PC-3 (cell line): ENCODE results near the gene ZSCAN5A. TPM values are rescaled to one million over a fixed set of nuclear protein-coding genes. Genes with fewer than 3 reads are reported as not detected.
"Not testable (repeated sequence)": the region's sequence is repeated elsewhere in the genome, so short reads cannot be mapped to it uniquely, and the experiment has no call there.

Experiments used
- ATAC-seq: fragments of 200-7000 bp; cut with Tn5 transposase; 2 replicates; pipeline ENCODE4 v1.9.1; 2020; ENCODE audit warnings: mild to moderate bottlenecking, moderate library complexity
- BruUV-seq: library from RNA; stranded (reverse); fragments of 400-500 nt; replicated peaks from 2 replicates; lab custom pipeline; 2021; lab: Mats Ljungman, UMichigan
- CTCF ChIA-PET: fragments of 300-600 bp; sonication (Branson Sonifier 250); formaldehyde crosslinking; loops from one replicate; lab custom pipeline; 2022; ENCODE audit warnings: antibody characterized with exemption; lab: Charles Lee
- POLR2A ChIA-PET: fragments of 300-600 bp; sonication (Branson Sonifier 250); formaldehyde crosslinking; loops from one replicate; lab custom pipeline; 2022; ENCODE audit warnings: antibody characterized with exemption; ENCODE audit not compliant: unreplicated experiment; lab: Charles Lee
- DNase-seq: peaks from one replicate; pipeline ENCODE4 v3.0.0-alpha.2; 2015
- H2AFZ ChIP-seq: fragments of 300-600 bp; sonication (generic); 2 replicates; pipeline ENCODE4 v1.6.0; 2016; ENCODE audit warnings: antibody characterized with exemption, low read length
- H3F3A ChIP-seq: fragments of 300-600 bp; sonication (generic); one replicate; pipeline ENCODE4 v1.6.0; 2017; ENCODE audit warnings: antibody characterized with exemption, low read length, control low read depth, mild to moderate bottlenecking; ENCODE audit not compliant: unreplicated experiment
- H3K27ac ChIP-seq: fragments of 300-600 bp; sonication (generic); 2 replicates; pipeline ENCODE4 v1.5.1; 2016; ENCODE audit warnings: mild to moderate bottlenecking, low read length
- H3K27me3 ChIP-seq: fragments of 300-600 bp; sonication (generic); 2 replicates; pipeline ENCODE4 v1.6.1; 2016; ENCODE audit warnings: low read length, mixed read lengths
- H3K36me3 ChIP-seq: fragments of 300-600 bp; sonication (generic); 2 replicates; pipeline ENCODE4 v1.6.1; 2016; ENCODE audit warnings: low read depth, mixed run types, low read length, mixed read lengths
- H3K4me1 ChIP-seq: fragments of 300-600 bp; sonication (generic); 2 replicates; pipeline ENCODE4 v1.5.1; 2016; ENCODE audit warnings: low read length; ENCODE audit not compliant: insufficient read depth
- H3K4me2 ChIP-seq: fragments of 300-600 bp; sonication (generic); 2 replicates; pipeline ENCODE4 v1.6.0; 2016; ENCODE audit warnings: low read length
- H3K4me3 ChIP-seq: fragments of 300-600 bp; sonication (generic); 2 replicates; pipeline ENCODE4 v1.5.1; 2016; ENCODE audit warnings: mild to moderate bottlenecking, low read length, mixed read lengths
- H3K79me2 ChIP-seq: fragments of 300-600 bp; sonication (generic); 2 replicates; pipeline ENCODE4 v1.6.1; 2017; ENCODE audit warnings: low read length, mixed read lengths
- H3K9ac ChIP-seq: fragments of 300-600 bp; sonication (generic); 2 replicates; pipeline ENCODE4 v1.6.0; 2016; ENCODE audit warnings: mild to moderate bottlenecking, low read length
- H3K9me2 ChIP-seq: fragments of 300-600 bp; sonication (generic); replicated peaks from 2 replicates; pipeline ENCODE4 v1.6.1; 2016; ENCODE audit warnings: mixed run types, low read length, mixed read lengths
- H3K9me3 ChIP-seq: fragments of 300-600 bp; sonication (generic); 2 replicates; pipeline ENCODE4 v1.6.1; 2016; ENCODE audit warnings: low read length, mixed read lengths
- H4K20me1 ChIP-seq: fragments of 300-600 bp; sonication (generic); 2 replicates; pipeline ENCODE4 v1.6.1; 2016; ENCODE audit warnings: low read length, mixed read lengths
- CTCF ChIP-seq: fragments of 300-600 bp; sonication (generic); conservative IDR thresholded peaks from 2 replicates; pipeline ENCODE4 v1.5.1; 2017; ENCODE audit warnings: antibody characterized with exemption, low read depth, mild to moderate bottlenecking, low read length
- EZH2 ChIP-seq: fragments of 300-600 bp; sonication (generic); IDR thresholded peaks from one replicate; pipeline ENCODE4 v1.6.1; 2017; ENCODE audit warnings: antibody characterized with exemption, mild to moderate bottlenecking, low read length; ENCODE audit not compliant: unreplicated experiment
- EZH2phosphoT487 ChIP-seq: fragments of 300-600 bp; sonication (generic); IDR thresholded peaks from 2 replicates; pipeline ENCODE4 v1.6.1; 2018; ENCODE audit warnings: mild to moderate bottlenecking, antibody characterized with exemption, low read length, borderline replicate concordance
- intact Hi-C: fragments of 100-400 bp; cut with micrococcal nuclease; formaldehyde crosslinking; loops from 2 replicates; pipeline ENCODE4 v1.9.0; 2023
- total RNA-seq: library from RNA; depleted of rRNA; stranded (reverse); fragments of >200 nt; gene quantifications from 2 replicates; pipeline ENCODE4 v1.2.3, GENCODE V29; 2014

ZSCAN5A gene
- total RNA-seq, 1 experiment from 2014 or later = 23.7 TPM

GRCh38 chr19:56217039-56217949 is 97.3 kb downstream of the ZSCAN5A start:
- H3K9me2 ChIP-seq = no peaks in the 10 kb centered on the region
- no peaks in the 10 kb centered on the region for H3K4me1 ChIP-seq
- no peak overlapping the region for H3K4me3 ChIP-seq
- ATAC-seq = no peak
- no TSS peak for BruUV-seq
- CTCF ChIA-PET = no interaction called here
- H4K20me1 ChIP-seq = no peaks in the 10 kb centered on the region
- no peak overlapping the region for H3K27ac ChIP-seq
- H3K4me2 ChIP-seq = no peak overlapping the region
- no peak overlapping the region for H2AFZ ChIP-seq
- H3K79me2 ChIP-seq = no peaks in the 10 kb centered on the region
- TF ChIP-seq CTCF = no peak
- no peak for TF ChIP-seq EZH2
- no peak for DNase-seq
- H3K9ac ChIP-seq = no peak overlapping the region
- intact Hi-C loops = no loop called here
- POLR2A ChIA-PET = no interaction called here
- H3K9me3 ChIP-seq = no peaks in the 10 kb centered on the region
- no peaks in the 10 kb centered on the region; the same call in 1 of the 2 replicates for H3K36me3 ChIP-seq
- no peaks in the 10 kb centered on the region for H3F3A ChIP-seq
- H3K27me3 ChIP-seq = peaks cover 10% of the 10 kb centered on the region

DNA sequence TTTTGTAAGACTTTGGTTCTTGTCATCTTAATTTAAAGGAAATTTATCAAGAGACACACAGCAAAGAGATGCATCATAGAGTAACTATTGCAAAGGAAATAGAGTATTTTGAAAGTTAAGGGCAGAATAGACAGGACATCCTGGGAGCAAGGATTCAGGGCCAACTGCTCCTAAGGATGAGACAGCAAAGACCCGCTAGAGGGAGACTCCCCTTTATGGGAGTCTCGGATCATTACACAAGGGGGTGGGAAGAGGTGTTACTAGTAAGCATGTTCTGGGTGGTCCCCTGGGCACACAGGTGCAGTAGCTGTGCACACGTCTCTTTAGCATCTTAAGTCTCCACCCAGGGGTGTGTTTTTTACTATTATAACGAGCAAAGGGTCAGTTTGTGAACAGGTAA is 102.9 kb downstream of the ZSCAN5A start:
- intact Hi-C loops = no loop called here
- peaks cover 40% of the 10 kb centered on the region for H3K27me3 ChIP-seq
- H3K9ac ChIP-seq = no peak overlapping the region
- no TSS peak for BruUV-seq
- H3K4me1 ChIP-seq = no peaks in the 10 kb centered on the region
- H3K27ac ChIP-seq = no peak overlapping the region
- H3K4me3 ChIP-seq = no peak overlapping the region
- no peaks in the 10 kb centered on the region for H4K20me1 ChIP-seq
- ChIA-PET POLR2A (no interaction called here), CTCF (no interaction called here)
- TF ChIP-seq CTCF (no peak), EZH2phosphoT487 (no peak), EZH2 (no peak)
- ATAC-seq (no peak), DNase-seq (no peak)
- no peaks in the 10 kb centered on the region for H3K9me2 ChIP-seq
- no peaks in the 10 kb centered on the region for H3K79me2 ChIP-seq
- no peaks in the 10 kb centered on the region for H3K36me3 ChIP-seq
- no peak overlapping the region for H3K4me2 ChIP-seq
- H3K9me3 ChIP-seq = no peaks in the 10 kb centered on the region
- H2AFZ ChIP-seq = no peak overlapping the region
- no peaks in the 10 kb centered on the region for H3F3A ChIP-seq

GRCh38 chr19:56210036-56210435 is 104.6 kb downstream of the ZSCAN5A start:
- H2AFZ ChIP-seq, ATAC-seq, H4K20me1 ChIP-seq, intact Hi-C loops, H3K9me3 ChIP-seq, H3K4me3 ChIP-seq, H3K4me1 ChIP-seq, H3K27ac ChIP-seq, H3K9ac ChIP-seq, H3K9me2 ChIP-seq, DNase-seq, H3K4me2 ChIP-seq, BruUV-seq, H3K79me2 ChIP-seq, CTCF ChIA-PET, H3K36me3 ChIP-seq, H3F3A ChIP-seq, POLR2A ChIA-PET: not testable (repeated sequence)
- peaks cover 50% of the 10 kb centered on the region for H3K27me3 ChIP-seq
